Choroid plexus epithelial cell (primary cell): Measurements from ENCODE around the gene ANKRD16.
"Not testable (repeated sequence)": the region's sequence is repeated elsewhere in the genome, so short reads cannot be mapped to it uniquely, and the experiment has no call there.

Experiments used
- DNase-seq: peaks from one replicate; pipeline ENCODE4 v3.0.0-alpha.2; 2010; ENCODE audit warnings: low read depth
- H3K4me3 ChIP-seq: 2 replicates; pipeline ENCODE4 v1.5.1; 2011; ENCODE audit warnings: low read depth, mild to moderate bottlenecking, control low read depth, low read length, moderate library complexity
- TF ChIP-seq, protein P1 (sequence below): conservative IDR thresholded peaks from 2 replicates; pipeline ENCODE4 v1.5.1; 2011; ENCODE audit warnings: low read depth, mild to moderate bottlenecking, control low read depth, inconsistent platforms, low read length, moderate library complexity

ANKRD16 gene

DNA sequence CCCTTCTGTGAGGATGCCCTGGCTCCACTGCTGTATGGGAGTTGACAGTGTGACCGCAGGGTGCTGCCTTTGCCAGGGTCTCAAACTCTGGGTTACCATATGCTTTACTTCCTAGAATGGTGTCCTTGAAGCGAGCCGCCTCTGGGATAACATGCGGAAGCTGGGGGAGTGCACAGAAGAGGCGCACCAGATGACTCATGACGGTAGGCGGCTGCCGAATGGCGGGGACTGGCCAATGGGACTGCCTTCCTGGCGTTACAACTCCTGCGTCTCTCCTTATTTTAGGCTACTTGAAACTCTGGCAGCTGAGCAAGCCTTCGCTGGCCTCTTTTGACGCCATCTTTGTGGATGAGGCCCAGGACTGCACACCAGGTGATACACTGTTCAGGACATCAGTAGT is 27.6 kb upstream of the ANKRD16 start:
- no peak overlapping the region for H3K4me3 ChIP-seq
- no peak for DNase-seq
- TF ChIP-seq, protein P1, sequence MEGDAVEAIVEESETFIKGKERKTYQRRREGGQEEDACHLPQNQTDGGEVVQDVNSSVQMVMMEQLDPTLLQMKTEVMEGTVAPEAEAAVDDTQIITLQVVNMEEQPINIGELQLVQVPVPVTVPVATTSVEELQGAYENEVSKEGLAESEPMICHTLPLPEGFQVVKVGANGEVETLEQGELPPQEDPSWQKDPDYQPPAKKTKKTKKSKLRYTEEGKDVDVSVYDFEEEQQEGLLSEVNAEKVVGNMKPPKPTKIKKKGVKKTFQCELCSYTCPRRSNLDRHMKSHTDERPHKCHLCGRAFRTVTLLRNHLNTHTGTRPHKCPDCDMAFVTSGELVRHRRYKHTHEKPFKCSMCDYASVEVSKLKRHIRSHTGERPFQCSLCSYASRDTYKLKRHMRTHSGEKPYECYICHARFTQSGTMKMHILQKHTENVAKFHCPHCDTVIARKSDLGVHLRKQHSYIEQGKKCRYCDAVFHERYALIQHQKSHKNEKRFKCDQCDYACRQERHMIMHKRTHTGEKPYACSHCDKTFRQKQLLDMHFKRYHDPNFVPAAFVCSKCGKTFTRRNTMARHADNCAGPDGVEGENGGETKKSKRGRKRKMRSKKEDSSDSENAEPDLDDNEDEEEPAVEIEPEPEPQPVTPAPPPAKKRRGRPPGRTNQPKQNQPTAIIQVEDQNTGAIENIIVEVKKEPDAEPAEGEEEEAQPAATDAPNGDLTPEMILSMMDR = no peak

DNA sequence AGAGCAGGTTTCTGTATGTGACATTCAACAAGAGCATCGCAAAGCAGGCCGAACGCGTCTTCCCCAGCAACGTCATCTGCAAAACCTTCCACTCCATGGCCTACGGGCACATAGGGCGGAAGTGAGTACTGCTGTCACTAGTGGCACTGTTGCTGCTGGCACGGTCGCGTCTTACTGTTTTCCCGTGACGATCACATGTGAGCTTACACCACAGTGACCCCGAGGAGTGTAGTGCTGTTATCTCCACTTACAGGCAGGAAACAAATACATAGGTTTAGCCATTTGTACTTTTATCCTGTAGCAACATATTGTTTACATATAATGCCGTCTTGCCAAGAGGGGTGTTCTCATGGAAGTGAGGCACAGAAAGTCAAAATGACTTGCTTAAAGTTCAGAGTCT is 25.8 kb upstream of the ANKRD16 start:
- DNase-seq = no peak
- TF ChIP-seq, protein P1 = no peak
- H3K4me3 ChIP-seq = no peak overlapping the region

DNA sequence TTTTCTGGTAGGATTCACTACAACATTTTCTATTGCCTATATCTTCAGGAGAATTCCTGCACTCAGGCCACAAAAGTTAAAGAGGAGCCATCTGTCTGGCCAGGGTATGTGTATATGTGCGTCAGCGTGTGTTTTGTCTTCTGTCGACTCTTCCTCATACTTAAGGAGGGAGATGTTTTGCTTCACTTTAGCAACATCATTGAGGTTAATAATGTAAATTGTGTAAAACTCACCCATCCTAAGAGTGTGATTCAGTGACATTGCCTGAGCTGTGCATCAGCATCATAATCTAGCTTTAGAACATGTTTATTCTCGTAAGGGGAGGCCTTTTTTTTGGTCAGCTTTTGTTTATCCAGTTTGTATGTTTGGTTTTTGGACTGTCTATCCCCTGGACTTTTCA is 24.0 kb upstream of the ANKRD16 start:
- no peak overlapping the region for H3K4me3 ChIP-seq
- TF ChIP-seq, protein P1 = no peak
- DNase-seq = no peak

DNA sequence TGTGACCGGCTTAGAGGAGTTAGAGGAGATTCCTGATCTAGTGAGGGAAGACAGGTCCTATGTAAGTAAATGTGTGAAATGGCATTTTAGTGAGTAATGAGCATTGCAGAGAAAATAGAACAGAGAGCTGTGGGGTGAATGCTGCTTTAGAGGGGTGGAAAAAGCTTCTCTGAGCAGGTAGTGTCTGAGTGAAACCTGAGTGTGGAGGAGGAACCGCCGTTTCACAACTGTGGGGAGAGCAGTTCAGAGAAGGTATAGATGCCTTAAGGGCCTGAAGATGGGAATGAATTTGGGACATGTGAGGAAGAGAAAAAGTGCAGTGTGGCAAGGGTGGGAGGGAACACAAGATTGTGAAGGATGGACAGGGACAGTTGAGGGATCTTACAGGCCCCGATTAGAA is 22.0 kb upstream of the ANKRD16 start:
- no peak for DNase-seq
- TF ChIP-seq, protein P1 = no peak

DNA sequence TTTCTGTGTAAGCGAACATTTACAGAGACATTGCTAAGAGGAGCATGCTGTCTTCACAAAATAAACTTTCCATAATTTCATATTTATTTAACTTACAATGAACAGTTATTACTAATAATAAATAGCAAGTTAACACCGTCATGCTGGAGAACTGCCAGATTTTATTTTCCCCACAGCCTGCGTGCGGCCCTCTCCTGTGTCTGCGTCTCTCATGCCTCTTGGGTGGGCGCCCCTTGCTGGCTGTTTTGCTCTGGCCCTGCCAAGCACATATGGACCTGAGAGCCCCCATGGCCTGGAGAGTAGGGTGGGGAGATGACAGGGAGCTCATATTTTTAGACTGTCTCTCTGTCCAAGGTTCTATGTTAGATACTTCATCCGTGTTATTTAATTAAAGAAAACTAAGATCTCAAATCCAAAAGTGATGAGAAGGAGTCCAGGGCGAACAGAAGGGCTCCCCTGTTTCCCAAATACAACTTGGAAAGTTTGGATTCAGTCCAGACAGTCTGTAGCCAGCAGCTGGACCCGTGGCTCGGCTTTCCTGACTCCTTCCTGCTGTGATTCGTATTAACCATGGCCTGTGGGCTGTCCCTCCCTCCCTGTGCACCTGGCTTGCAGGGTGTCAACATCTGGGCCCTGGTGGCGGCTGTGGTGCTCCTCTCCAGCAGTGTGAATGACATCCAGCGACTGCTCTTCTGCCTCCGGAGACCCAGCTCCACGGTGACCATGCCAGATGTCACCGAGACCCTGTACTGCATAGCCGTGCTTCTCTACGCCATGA is 20.8 kb upstream of the ANKRD16 start:
- peak; percentile 41 for DNase-seq
- TF ChIP-seq, protein P1 = no peak
- no peak overlapping the region for H3K4me3 ChIP-seq

More for the DNA sequence above, 22.0 kb upstream of the ANKRD16 start:
- H3K4me3 ChIP-seq = no peak overlapping the region

DNA sequence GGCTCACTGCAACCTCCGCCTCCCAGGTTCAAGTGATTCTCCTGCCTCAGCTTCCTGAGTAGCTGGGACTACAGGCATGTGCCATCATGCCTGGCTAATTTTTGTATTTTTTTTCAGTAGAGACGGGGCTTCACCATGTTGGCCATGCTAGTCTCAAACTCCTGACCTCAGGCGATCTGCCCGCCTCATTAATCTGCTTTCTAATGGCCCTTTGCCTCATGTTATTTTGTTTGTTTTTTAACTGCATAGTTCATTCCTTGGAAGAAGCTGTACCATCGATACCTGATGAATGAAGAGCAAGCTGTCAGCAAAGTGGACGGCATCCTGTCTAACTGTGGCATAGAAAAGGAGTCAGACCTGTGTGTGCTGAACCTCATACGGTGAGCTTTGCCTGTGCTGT is 19.0 kb upstream of the ANKRD16 start:
- not testable (repeated sequence) for H3K4me3 ChIP-seq, DNase-seq

DNA sequence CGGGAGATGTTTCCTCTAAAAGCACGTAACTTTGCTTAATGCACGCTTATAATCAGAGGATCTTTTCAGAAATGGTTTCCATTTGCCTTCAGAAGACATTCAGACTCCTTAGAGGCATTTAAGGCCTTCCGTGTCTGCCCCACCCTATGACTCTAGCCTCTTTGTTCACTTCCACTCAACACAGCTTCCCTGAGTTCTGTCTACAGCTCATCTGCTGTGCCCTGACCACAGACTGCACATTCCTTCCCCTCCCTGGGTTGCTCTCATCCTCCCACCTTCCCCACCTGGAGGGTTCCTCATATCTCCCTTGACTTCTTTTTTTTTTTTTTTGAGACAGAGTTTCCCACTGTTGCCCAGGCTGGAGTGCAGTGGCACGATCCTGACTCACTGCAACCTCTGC is 17.0 kb upstream of the ANKRD16 start:
- TF ChIP-seq, protein P1 = no peak
- H3K4me3 ChIP-seq = no peak overlapping the region
- no peak for DNase-seq
